Measurements from ENCODE around the gene TRIM3. TPM values are rescaled to one million over a fixed set of nuclear protein-coding genes. Genes with fewer than 3 reads are reported as not detected.

The TRIM3 gene
- total RNA-seq, 2 experiments from 2014 or later: 5.4 to 6.6 TPM

- ChIA-PET CTCF (interaction anchor here (1.0 to 1.7 kb wide), 5 partner anchors 15 to 103 kb away, joined by 3 to 5 read pairs (median 3); partner anchors contain the start of gene DNHD1), POLR2A (interaction anchor here (0.7 to 1.8 kb wide), 6 partner anchors 9 to 192 kb away, joined by 3 to 10 read pairs (median 4); partner anchors contain the start of genes APBB1, TPP1 and TRIM3)
Measured at GRCh38 chr11:6482441-6482840, 8.7 kb upstream of the TRIM3 start.

GRCh38 chr11:6481924-6482275, 8.2 kb upstream of the TRIM3 start:
- ChIA-PET CTCF (interaction anchor here (1.0 to 1.7 kb wide), 5 partner anchors 15 to 103 kb away, joined by 3 to 5 read pairs (median 3); partner anchors contain the start of gene DNHD1), POLR2A (interaction anchor here (0.7 to 1.8 kb wide), 8 partner anchors 8 to 192 kb away, joined by 3 to 10 read pairs (median 4); partner anchors contain the start of genes APBB1, SMPD1, TPP1 and TRIM3)

- ChIA-PET CTCF (interaction anchor here (1.0 to 1.7 kb wide), 4 partner anchors 19 to 102 kb away, joined by 3 to 5 read pairs (median 3); no protein-coding TSS in a partner anchor), POLR2A (interaction anchor here (0.9 to 1.8 kb wide), 8 partner anchors 7 to 138 kb away, joined by 3 to 10 read pairs (median 6); partner anchors contain the start of genes APBB1, ILK, RRP8 and SMPD1)
Measured at GRCh38 chr11:6481012-6481923, 7.5 kb upstream of the TRIM3 start, which contains the start of the genes ARFIP2 and TIMM10B. ARFIP2 (minus strand) TSS chr11:6481331; CDS start chr11:6480421, 910 bp downstream. TIMM10B (plus strand) TSS chr11:6481501; CDS start chr11:6481517, 16 bp downstream.

GRCh38 chr11:6480299-6480914, 6.7 kb upstream of the TRIM3 start:
- POLR2A ChIA-PET: no interaction called here
- CTCF ChIA-PET: no interaction called here

GRCh38 chr11:6476571-6476970, 2.8 kb upstream of the TRIM3 start:
- ChIA-PET POLR2A (no interaction called here), CTCF (no interaction called here)

GRCh38 chr11:6475936-6476335, 2.2 kb upstream of the TRIM3 start:
- ChIA-PET POLR2A (no interaction called here), CTCF (no interaction called here)

GRCh38 chr11:6474806-6475500, 1.2 kb upstream of the TRIM3 start:
- ChIA-PET CTCF (interaction anchor here (0.5 to 2.2 kb wide), 3 partner anchors 96 to 255 kb away, joined by 3 to 5 read pairs (median 3); no protein-coding TSS in a partner anchor), POLR2A (interaction anchor here (0.5 to 1.1 kb wide), 3 partner anchors 15 to 36 kb away, joined by 3 to 6 read pairs (median 6); no protein-coding TSS in a partner anchor)

- POLR2A ChIA-PET: interaction anchor here (0.5 to 1.1 kb wide), 3 partner anchors 12 to 34 kb away, joined by 3 to 6 read pairs (median 6); no protein-coding TSS in a partner anchor
- CTCF ChIA-PET: interaction anchor here (0.5 to 2.2 kb wide), 2 partner anchors 95 to 255 kb away, joined by 3 to 5 read pairs; no protein-coding TSS in a partner anchor
Measured at GRCh38 chr11:6474413-6474792, 662 bp upstream of the TRIM3 start.

- CTCF ChIA-PET: interaction anchor here (0.8 to 1.7 kb wide), 4 partner anchors 29 to 233 kb away, joined by 3 to 4 read pairs (median 4); no protein-coding TSS in a partner anchor
- POLR2A ChIA-PET: interaction anchor here (1.2 to 1.4 kb wide), 2 partner anchors 9 to 53 kb away, joined by 3 to 5 read pairs; partner anchors contain the start of gene APBB1
Measured at GRCh38 chr11:6472934-6473333, 807 bp downstream of the TRIM3 start.

GRCh38 chr11:6469599-6469998, 4.1 kb downstream of the TRIM3 start:
- POLR2A ChIA-PET: no interaction called here
- CTCF ChIA-PET: no interaction called here

GRCh38 chr11:6468712-6469495, 4.8 kb downstream of the TRIM3 start:
- CTCF ChIA-PET: interaction anchor here (0.8 to 1.7 kb wide), 2 partner anchors 62 to 90 kb away, joined by 3 to 7 read pairs; no protein-coding TSS in a partner anchor
- POLR2A ChIA-PET: no interaction called here

GRCh38 chr11:6459099-6459450, 14.7 kb downstream of the TRIM3 start:
- CTCF ChIA-PET: interaction anchor here (1.0 kb wide), 1 partner anchor 80 kb away, joined by 4 read pairs; no protein-coding TSS in a partner anchor
- POLR2A ChIA-PET: interaction anchor here (0.9 kb wide), 1 partner anchor 16 kb away, joined by 6 read pairs; no protein-coding TSS in a partner anchor

- POLR2A ChIA-PET: no interaction called here
Measured at GRCh38 chr11:6458352-6459098, 15.2 kb downstream of the TRIM3 start.

GRCh38 chr11:6457581-6458320, 16.0 kb downstream of the TRIM3 start:
- CTCF ChIA-PET: no interaction called here
- POLR2A ChIA-PET: no interaction called here

More at GRCh38 chr11:6458352-6459098, 15.2 kb downstream of the TRIM3 start:
- CTCF ChIA-PET: interaction anchor here (1.0 kb wide), 1 partner anchor 79 kb away, joined by 4 read pairs; no protein-coding TSS in a partner anchor

GRCh38 chr11:6456361-6457073, 17.2 kb downstream of the TRIM3 start:
- CTCF ChIA-PET: no interaction called here
- POLR2A ChIA-PET: no interaction called here

GRCh38 chr11:6455070-6455469, 18.7 kb downstream of the TRIM3 start:
- ChIA-PET CTCF (interaction anchor here (1.1 kb wide), 1 partner anchor 12 kb away, joined by 3 read pairs; no protein-coding TSS in a partner anchor), POLR2A (no interaction called here)

All from activated CD8-positive, alpha-beta memory T cell treated with anti-CD3 and anti-CD28 coated beads for 36 hours (primary cell).